Left kidney (tissue), 2 donors: ENCODE results near the gene UNC5C. TPM values are rescaled to one million over a fixed set of nuclear protein-coding genes. Genes with fewer than 3 reads are reported as not detected.

ENCODE experiments used
- DNase-seq: peaks from one replicate; pipeline ENCODE4 v3.0.0-alpha.2; 2013
- polyA plus RNA-seq: library from polyadenylated mRNA; unstranded; fragments of 120-200 nt; gene quantifications from one replicate; pipeline ENCODE4 v1.2.1, GENCODE V29; 2013; ENCODE audit not compliant: insufficient read length

The UNC5C gene
- polyA plus RNA-seq, 1 donor: 44.7 TPM

- DNase-seq: no peak
These were observed 428.3 kb downstream of the UNC5C start for GRCh38 chr4:95120456-95120855.

- no peak for DNase-seq
These were observed 430.3 kb downstream of the UNC5C start for GRCh38 chr4:95118497-95118896.

GRCh38 chr4:95114521-95114920 lies 434.3 kb downstream of the UNC5C start:
- no peak for DNase-seq
